GM19468 (cell line): Measurements from ENCODE around the gene CFAP61.

Experiments
- ATAC-seq: cut with Tn5 transposase; IDR thresholded peaks from one replicate; pipeline ENCODE4 v1.9.1; 2021; ENCODE audit warnings: mild to moderate bottlenecking, moderate library complexity, moderate number of reproducible peaks; ENCODE audit not compliant: unreplicated experiment; ENCODE audit errors: extremely low read depth

CFAP61 gene

GRCh38 chr20:20253744-20254330 lies 201.5 kb downstream of the CFAP61 start:
- ATAC-seq: no peak

GRCh38 chr20:20255099-20255498 lies 202.8 kb downstream of the CFAP61 start:
- ATAC-seq: no peak

- ATAC-seq: no peak
Observed at GRCh38 chr20:20259533-20259932, 207.2 kb downstream of the CFAP61 start.

- ATAC-seq: no peak
Observed at GRCh38 chr20:20261159-20261558, 208.8 kb downstream of the CFAP61 start.

- ATAC-seq: no peak
Observed at GRCh38 chr20:20265210-20265609, 212.9 kb downstream of the CFAP61 start.

- no peak for ATAC-seq
Observed at GRCh38 chr20:20266552-20266951, 214.2 kb downstream of the CFAP61 start.

GRCh38 chr20:20267685-20268370 lies 215.5 kb downstream of the CFAP61 start:
- ATAC-seq: no peak

GRCh38 chr20:20271271-20271670 lies 218.9 kb downstream of the CFAP61 start:
- ATAC-seq: no peak

GRCh38 chr20:20272686-20273085 lies 220.4 kb downstream of the CFAP61 start:
- no peak for ATAC-seq

GRCh38 chr20:20273286-20273685 lies 221.0 kb downstream of the CFAP61 start:
- no peak for ATAC-seq

GRCh38 chr20:20274821-20275220 lies 222.5 kb downstream of the CFAP61 start:
- no peak for ATAC-seq

GRCh38 chr20:20275636-20276035 lies 223.3 kb downstream of the CFAP61 start:
- ATAC-seq: no peak

GRCh38 chr20:20276811-20277530 lies 224.6 kb downstream of the CFAP61 start:
- ATAC-seq: no peak

- ATAC-seq: no peak
Observed at GRCh38 chr20:20277894-20278335, 225.6 kb downstream of the CFAP61 start.

GRCh38 chr20:20286061-20286460 lies 233.7 kb downstream of the CFAP61 start:
- no peak for ATAC-seq

GRCh38 chr20:20289331-20289730 lies 237.0 kb downstream of the CFAP61 start:
- no peak for ATAC-seq

- ATAC-seq: no peak
Observed at GRCh38 chr20:20292472-20292871, 240.1 kb downstream of the CFAP61 start.

- no peak for ATAC-seq
Observed at GRCh38 chr20:20293141-20293540, 240.8 kb downstream of the CFAP61 start.

GRCh38 chr20:20293691-20294385 lies 241.5 kb downstream of the CFAP61 start:
- no peak for ATAC-seq

GRCh38 chr20:20295621-20296498 lies 243.5 kb downstream of the CFAP61 start:
- ATAC-seq: no peak
